ENCODE results near the gene GP1BB. TPM values are rescaled to one million over a fixed set of nuclear protein-coding genes. Genes with fewer than 3 reads are reported as not detected.
A peak's percentile ranks its signal among the peaks of the same experiment; 100 is the strongest.

GP1BB gene
- total and polyA plus RNA-seq, 10 of the 15 experiments (the other 5 are each of a cell fraction or from before 2014, with no cell fraction given), result 0.05 to 0.28 (median 0.28) TPM; not detected in 7

DNA sequence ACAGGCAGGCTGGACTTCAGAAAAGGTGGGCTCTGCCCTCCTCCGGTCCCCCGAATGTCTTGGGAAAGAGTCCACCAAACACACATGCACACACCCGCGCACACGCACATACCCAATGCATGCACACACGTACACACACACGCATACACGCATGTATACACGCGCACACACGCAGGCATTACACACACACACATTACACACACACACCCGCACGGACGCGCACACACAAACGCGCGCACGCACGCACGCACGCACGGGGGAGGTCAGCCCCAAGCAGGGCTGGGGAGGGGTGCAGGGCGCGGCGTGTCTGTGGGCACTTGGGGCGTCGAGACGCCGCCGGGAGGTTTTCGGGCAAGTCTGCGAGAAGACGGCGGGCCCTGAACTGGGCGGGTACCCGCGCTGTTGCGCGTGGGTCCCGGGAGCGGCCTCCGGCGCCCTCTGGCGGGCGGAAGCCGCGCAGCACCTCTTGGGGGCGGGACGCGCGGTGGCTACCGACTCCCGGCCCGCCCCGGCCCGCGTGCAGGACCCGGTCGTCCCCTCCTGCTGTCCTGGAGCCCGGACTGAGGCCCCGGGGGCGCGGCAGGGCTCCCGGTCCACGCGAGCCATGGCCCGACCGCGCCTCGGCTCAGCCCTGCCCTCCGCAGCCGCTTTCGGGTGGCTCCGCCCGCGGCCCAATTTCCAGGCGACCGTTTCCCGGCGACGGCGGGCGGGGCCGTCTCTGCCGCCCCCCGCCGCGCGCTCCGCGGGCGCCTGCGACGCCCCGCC lies 5.5 kb upstream of the GP1BB start:
- no peak for FAIRE-seq
- TF ChIP-seq TAF1 (IDR thresholded peaks at IDR 0.05; ENCODE audit: borderline replicate concordance, low read depth, low read length) (no peak), ZNF24 (IDR thresholded peaks at IDR 0.05) (no peak), JUND (IDR thresholded peaks at IDR 0.05; ENCODE audit: low read depth, low read length) (no peak), NFYB (IDR thresholded peaks at IDR 0.05; ENCODE audit: insufficient read depth, low read depth, low read length) (no peak), CEBPB (IDR thresholded peaks at IDR 0.05; ENCODE audit: borderline replicate concordance in 1 of 2, low read depth in 2 of 2, low read length in 2 of 2) (no peak), TCF3 (IDR thresholded peaks at IDR 0.05; ENCODE audit: borderline replicate concordance, insufficient read depth, low read depth, low read length) (peak; percentile 45; the same call in 1 of the 2 replicates), ASH2L (IDR thresholded peaks at IDR 0.05; ENCODE audit: borderline replicate concordance, low read depth) (no peak), GABPA (IDR thresholded peaks at IDR 0.05; ENCODE audit: low read depth) (no peak), TCF12 (IDR thresholded peaks at IDR 0.05; ENCODE audit: low read depth, low read length) (0 out of 2 replicates have a peak, but pooled peaks have one; percentile 20), MYB (IDR thresholded peaks at IDR 0.05; ENCODE audit: borderline replicate concordance, low read depth, low read length) (no peak)
- TF ChIP-seq, protein P1, sequence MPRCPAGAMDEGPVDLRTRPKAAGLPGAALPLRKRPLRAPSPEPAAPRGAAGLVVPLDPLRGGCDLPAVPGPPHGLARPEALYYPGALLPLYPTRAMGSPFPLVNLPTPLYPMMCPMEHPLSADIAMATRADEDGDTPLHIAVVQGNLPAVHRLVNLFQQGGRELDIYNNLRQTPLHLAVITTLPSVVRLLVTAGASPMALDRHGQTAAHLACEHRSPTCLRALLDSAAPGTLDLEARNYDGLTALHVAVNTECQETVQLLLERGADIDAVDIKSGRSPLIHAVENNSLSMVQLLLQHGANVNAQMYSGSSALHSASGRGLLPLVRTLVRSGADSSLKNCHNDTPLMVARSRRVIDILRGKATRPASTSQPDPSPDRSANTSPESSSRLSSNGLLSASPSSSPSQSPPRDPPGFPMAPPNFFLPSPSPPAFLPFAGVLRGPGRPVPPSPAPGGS (IDR thresholded peaks at IDR 0.05; ENCODE audit: borderline replicate concordance, insufficient read depth, low read depth, low read length, poor library complexity, severe bottlenecking), result peak; percentile 81
- TF ChIP-seq, protein P2, sequence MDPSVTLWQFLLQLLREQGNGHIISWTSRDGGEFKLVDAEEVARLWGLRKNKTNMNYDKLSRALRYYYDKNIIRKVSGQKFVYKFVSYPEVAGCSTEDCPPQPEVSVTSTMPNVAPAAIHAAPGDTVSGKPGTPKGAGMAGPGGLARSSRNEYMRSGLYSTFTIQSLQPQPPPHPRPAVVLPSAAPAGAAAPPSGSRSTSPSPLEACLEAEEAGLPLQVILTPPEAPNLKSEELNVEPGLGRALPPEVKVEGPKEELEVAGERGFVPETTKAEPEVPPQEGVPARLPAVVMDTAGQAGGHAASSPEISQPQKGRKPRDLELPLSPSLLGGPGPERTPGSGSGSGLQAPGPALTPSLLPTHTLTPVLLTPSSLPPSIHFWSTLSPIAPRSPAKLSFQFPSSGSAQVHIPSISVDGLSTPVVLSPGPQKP (IDR thresholded peaks at IDR 0.05; ENCODE audit: low read depth, low read length), result no peak; the same call in 1 of the 2 replicates
- TF ChIP-seq, protein P3, sequence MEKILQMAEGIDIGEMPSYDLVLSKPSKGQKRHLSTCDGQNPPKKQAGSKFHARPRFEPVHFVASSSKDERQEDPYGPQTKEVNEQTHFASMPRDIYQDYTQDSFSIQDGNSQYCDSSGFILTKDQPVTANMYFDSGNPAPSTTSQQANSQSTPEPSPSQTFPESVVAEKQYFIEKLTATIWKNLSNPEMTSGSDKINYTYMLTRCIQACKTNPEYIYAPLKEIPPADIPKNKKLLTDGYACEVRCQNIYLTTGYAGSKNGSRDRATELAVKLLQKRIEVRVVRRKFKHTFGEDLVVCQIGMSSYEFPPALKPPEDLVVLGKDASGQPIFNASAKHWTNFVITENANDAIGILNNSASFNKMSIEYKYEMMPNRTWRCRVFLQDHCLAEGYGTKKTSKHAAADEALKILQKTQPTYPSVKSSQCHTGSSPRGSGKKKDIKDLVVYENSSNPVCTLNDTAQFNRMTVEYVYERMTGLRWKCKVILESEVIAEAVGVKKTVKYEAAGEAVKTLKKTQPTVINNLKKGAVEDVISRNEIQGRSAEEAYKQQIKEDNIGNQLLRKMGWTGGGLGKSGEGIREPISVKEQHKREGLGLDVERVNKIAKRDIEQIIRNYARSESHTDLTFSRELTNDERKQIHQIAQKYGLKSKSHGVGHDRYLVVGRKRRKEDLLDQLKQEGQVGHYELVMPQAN (conservative IDR thresholded peaks at IDR 0.05), result 0 out of 2 replicates have a peak, but pooled peaks have one; percentile 19
- TF ChIP-seq, protein P4, sequence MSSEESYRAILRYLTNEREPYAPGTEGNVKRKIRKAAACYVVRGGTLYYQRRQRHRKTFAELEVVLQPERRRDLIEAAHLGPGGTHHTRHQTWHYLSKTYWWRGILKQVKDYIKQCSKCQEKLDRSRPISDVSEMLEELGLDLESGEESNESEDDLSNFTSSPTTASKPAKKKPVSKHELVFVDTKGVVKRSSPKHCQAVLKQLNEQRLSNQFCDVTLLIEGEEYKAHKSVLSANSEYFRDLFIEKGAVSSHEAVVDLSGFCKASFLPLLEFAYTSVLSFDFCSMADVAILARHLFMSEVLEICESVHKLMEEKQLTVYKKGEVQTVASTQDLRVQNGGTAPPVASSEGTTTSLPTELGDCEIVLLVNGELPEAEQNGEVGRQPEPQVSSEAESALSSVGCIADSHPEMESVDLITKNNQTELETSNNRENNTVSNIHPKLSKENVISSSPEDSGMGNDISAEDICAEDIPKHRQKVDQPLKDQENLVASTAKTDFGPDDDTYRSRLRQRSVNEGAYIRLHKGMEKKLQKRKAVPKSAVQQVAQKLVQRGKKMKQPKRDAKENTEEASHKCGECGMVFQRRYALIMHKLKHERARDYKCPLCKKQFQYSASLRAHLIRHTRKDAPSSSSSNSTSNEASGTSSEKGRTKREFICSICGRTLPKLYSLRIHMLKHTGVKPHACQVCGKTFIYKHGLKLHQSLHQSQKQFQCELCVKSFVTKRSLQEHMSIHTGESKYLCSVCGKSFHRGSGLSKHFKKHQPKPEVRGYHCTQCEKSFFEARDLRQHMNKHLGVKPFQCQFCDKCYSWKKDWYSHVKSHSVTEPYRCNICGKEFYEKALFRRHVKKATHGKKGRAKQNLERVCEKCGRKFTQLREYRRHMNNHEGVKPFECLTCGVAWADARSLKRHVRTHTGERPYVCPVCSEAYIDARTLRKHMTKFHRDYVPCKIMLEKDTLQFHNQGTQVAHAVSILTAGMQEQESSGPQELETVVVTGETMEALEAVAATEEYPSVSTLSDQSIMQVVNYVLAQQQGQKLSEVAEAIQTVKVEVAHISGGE (CRISPR knock-in tag; IDR thresholded peaks at IDR 0.05), result no peak

More for the DNA sequence above, 5.5 kb upstream of the GP1BB start:
- H3K4me3 ChIP-seq, result peak overlapping the region; percentile 44; the same call in 1 of the 2 replicates
- no peak overlapping the region; the same call in 1 of the 2 replicates for H3K9ac ChIP-seq (ENCODE audit: control insufficient read depth, insufficient read depth, low read length)
- H3K27ac ChIP-seq (ENCODE audit: control insufficient read depth, insufficient read depth), result no peak overlapping the region
- WGBS (ENCODE audit: insufficient coverage, insufficient replicate concordance, low lambda C conversion rate, missing lambda C conversion rate), result 19% methylated on average over 48 of the region's 96 CpGs
- peak; percentile 96 for ATAC-seq
- no peak for DNase-seq (ENCODE audit: low read depth, low spot score)
- ChIA-PET SMC1A (ENCODE audit: uncharacterized antibody, unreplicated experiment) (no interaction called here), POLR2A (no interaction called here), CTCF (no interaction called here), RAD21 (ENCODE audit: unreplicated experiment) (no interaction called here)
- no peaks in the 10 kb centered on the region for H3K79me2 ChIP-seq (ENCODE audit: control insufficient read depth, insufficient read depth, low read length)
- H3K4me1 ChIP-seq (ENCODE audit: control insufficient read depth, insufficient read depth, low read length), result peaks cover 9% of the 10 kb centered on the region
- in situ Hi-C loops (cut with MboI), result no loop called here
- no peaks in the 10 kb centered on the region for H3K36me3 ChIP-seq (ENCODE audit: control insufficient read depth in 2 of 2, insufficient read depth in 2 of 2, low read length in 1 of 2)
- no peaks in the 10 kb centered on the region; the same call in 2 of the 3 replicates for H3K9me3 ChIP-seq (replicated peaks; ENCODE audit: control insufficient read depth, insufficient read depth, low read length)
- H4K20me1 ChIP-seq (ENCODE audit: control insufficient read depth, insufficient read depth), result no peaks in the 10 kb centered on the region
- H2AFZ ChIP-seq (ENCODE audit: control insufficient read depth, low read depth, low read length), result peak overlapping the region; percentile 40
- H3K4me2 ChIP-seq (ENCODE audit: control insufficient read depth, insufficient read depth), result peak overlapping the region; percentile 84
- intact Hi-C loops (cut with micrococcal nuclease; ENCODE audit: unreplicated experiment), result no loop called here
- peaks cover 3 to 5% of the 10 kb centered on the region in 2 experiments; a peak in 3 of 4 replicates for H3K27me3 ChIP-seq (replicated peaks in 1 of 2; ENCODE audit: control insufficient read depth in 2 of 2, insufficient read depth in 2 of 2, low read length in 1 of 2)
- BruUV-seq (replicated peaks), result no TSS peak
